HepG2 (cell line): ENCODE results near the gene ORC1. TPM values are rescaled to one million over a fixed set of nuclear protein-coding genes. Genes with fewer than 3 reads are reported as not detected.

Experiments used
- ATAC-seq: fragments of 200-7000 bp; cut with Tn5 transposase; 3 replicates; pipeline ENCODE4 v1.9.1; 2020; ENCODE audit warnings: mild to moderate bottlenecking, moderate library complexity
- BruUV-seq: library from RNA; stranded (reverse); fragments of 400-500 nt; replicated peaks from 2 replicates; lab custom pipeline; 2021; lab: Mats Ljungman, UMichigan
- CTCF ChIA-PET: fragments of 300-600 bp; formaldehyde crosslinking; extraction: SDS; loops from one replicate; lab custom pipeline; 2021; ENCODE audit warnings: low total read pairs, inconsistent platforms, low intra/inter-chr PET ratio; lab: Yijun Ruan, JAX
- POLR2A ChIA-PET: fragments of 350-600 bp; sonication (Branson Sonifier 250); formaldehyde crosslinking; loops from one replicate; lab custom pipeline; 2020; ENCODE audit warnings: antibody characterized with exemption, inconsistent platforms; lab: Yijun Ruan, JAX
- DNase-seq: peaks from one replicate; pipeline ENCODE4 v3.0.0-alpha.2; 2015; ENCODE audit warnings: low spot score
- FAIRE-seq: peaks from 3 replicates; lab custom pipeline; 2011; peaks lifted over from hg19 to GRCh38; lab: Jason Lieb, UNC
- H2AFZ ChIP-seq: one replicate; pipeline ENCODE4 v1.6.1; 2011; ENCODE audit warnings: low read length, inconsistent platforms
- H3K27ac ChIP-seq: fragments of 300-600 bp; 3 replicates; pipeline ENCODE4 v1.8.0; 2011; ENCODE audit warnings: mixed run types, mild to moderate bottlenecking, mixed read lengths, low read length, inconsistent platforms; ENCODE audit not compliant: insufficient read depth; ENCODE audit errors: extremely low read length
- H3K27me3 ChIP-seq, 2 experiments: fragments of 200-600 bp in 1 of 2; 2 replicates in 1 of 2; 3 replicates in 1 of 2; pipeline versions ENCODE4 v1.6.0 to v1.8.0; 2011; ENCODE audit warnings: low read length in 2 of 2, mild to moderate bottlenecking in 2 of 2, moderate library complexity in 2 of 2, inconsistent platforms in 1 of 2; ENCODE audit not compliant: insufficient read depth in 2 of 2, control insufficient read depth in 1 of 2
- H3K36me3 ChIP-seq, 2 experiments: fragments of 200-600 bp in 1 of 2; replicated peaks in 1 of 2; 2 replicates in 1 of 2; 3 replicates in 1 of 2; pipeline versions ENCODE4 v1.5.1 to v1.8.0; 2011; ENCODE audit warnings: low read length in 2 of 2, inconsistent platforms in 1 of 2; ENCODE audit not compliant: insufficient read depth in 2 of 2, control insufficient read depth in 1 of 2
- H3K4me1 ChIP-seq: 2 replicates; pipeline ENCODE4 v1.5.1; 2012; ENCODE audit warnings: low read length, inconsistent platforms; ENCODE audit not compliant: insufficient read depth
- H3K4me2 ChIP-seq: 2 replicates; pipeline ENCODE4 v1.6.0; 2011; ENCODE audit warnings: low read depth, low read length, inconsistent platforms
- H3K4me3 ChIP-seq, 3 experiments: fragments of 200-600 bp in 1 of 3; sonication (generic), shearing (Covaris generic) in 1 of 3; replicated peaks in 1 of 3; 2 replicates each; pipeline ENCODE4 v1.5.1; 2011 to 2016; ENCODE audit warnings: low read length in 3 of 3, inconsistent platforms in 2 of 3, low read depth in 2 of 3, mild to moderate bottlenecking in 2 of 3, control low read depth in 1 of 3, mixed read lengths in 1 of 3; ENCODE audit not compliant: insufficient read depth in 1 of 3
- H3K79me2 ChIP-seq: one replicate; pipeline ENCODE4 v1.6.1; 2011; ENCODE audit warnings: low read length, inconsistent platforms; ENCODE audit not compliant: insufficient read depth
- H3K9ac ChIP-seq: 2 replicates; pipeline ENCODE4 v1.6.0; 2011; ENCODE audit warnings: mild to moderate bottlenecking, low read depth, low read length, inconsistent platforms; ENCODE audit not compliant: insufficient read depth
- H3K9me3 ChIP-seq: 2 replicates; pipeline ENCODE4 v1.5.1; 2012; ENCODE audit warnings: mild to moderate bottlenecking, low read length
- H4K20me1 ChIP-seq: 2 replicates; pipeline ENCODE4 v1.6.0; 2011; ENCODE audit warnings: inconsistent platforms, mild to moderate bottlenecking, low read length, moderate library complexity; ENCODE audit not compliant: insufficient read depth
- AHDC1 ChIP-seq: sonication (generic); formaldehyde crosslinking; IDR thresholded peaks from 2 replicates; pipeline ENCODE4 v1.5.1; 2020; ENCODE audit warnings: mild to moderate bottlenecking, missing genetic modification reagents, borderline replicate concordance
- CREB1 ChIP-seq, 2 experiments: fragments of 450-650 bp in 1 of 2; IDR thresholded peaks; 2 replicates each; pipeline ENCODE4 v1.6.1; 2016 to 2017; ENCODE audit warnings: control low read depth in 1 of 2, mild to moderate bottlenecking in 1 of 2, missing compliant biosample characterization in 1 of 2, missing genetic modification characterization in 1 of 2
- HOXA7 ChIP-seq: sonication (generic); formaldehyde crosslinking; IDR thresholded peaks from 2 replicates; pipeline ENCODE4 v1.8.1; 2022; ENCODE audit warnings: mild to moderate bottlenecking, missing genetic modification reagents, moderate library complexity
- LBX2 ChIP-seq: sonication (generic); formaldehyde crosslinking; IDR thresholded peaks from 2 replicates; pipeline ENCODE4 v1.5.0; 2020; ENCODE audit warnings: missing genetic modification reagents, mild to moderate bottlenecking, borderline replicate concordance
- MAFF ChIP-seq: IDR thresholded peaks from 2 replicates; pipeline ENCODE4 v1.6.1; 2011; ENCODE audit warnings: low read depth, low read length, improper control_type of control experiment
- MBD4 ChIP-seq: IDR thresholded peaks from 2 replicates; pipeline ENCODE4 v1.6.1; 2012; ENCODE audit warnings: low read length, inconsistent platforms, borderline replicate concordance
- RBM22 ChIP-seq: fragments of 200-400 bp; formaldehyde crosslinking; optimal IDR thresholded peaks from 2 replicates; pipeline ENCODE3; 2017; ENCODE audit warnings: mild to moderate bottlenecking, low read length, moderate library complexity
- TFAP4 ChIP-seq: sonication (generic); IDR thresholded peaks from 2 replicates; pipeline ENCODE4 v1.6.1; 2016; ENCODE audit warnings: low read depth, borderline replicate concordance
- ZFP36L1 ChIP-seq: sonication (generic); formaldehyde crosslinking; IDR thresholded peaks from 2 replicates; pipeline ENCODE4 v1.8.0; 2022; ENCODE audit warnings: mild to moderate bottlenecking, missing genetic modification reagents, moderate library complexity
- ZNF253 ChIP-seq: sonication (generic); formaldehyde crosslinking; IDR thresholded peaks from 2 replicates; pipeline ENCODE4 v1.8.0; 2022; ENCODE audit warnings: mild to moderate bottlenecking, missing genetic modification reagents, borderline replicate concordance
- ZNF766 ChIP-seq: sonication (generic); formaldehyde crosslinking; IDR thresholded peaks from 2 replicates; pipeline ENCODE4 v1.5.0; 2020; ENCODE audit warnings: missing genetic modification reagents, borderline replicate concordance
- ZNF883 ChIP-seq: sonication (generic); formaldehyde crosslinking; IDR thresholded peaks from 2 replicates; pipeline ENCODE4 v1.5.1; 2020; ENCODE audit warnings: mild to moderate bottlenecking, missing genetic modification reagents; ENCODE audit errors: not compliant biosample characterization
- ZXDC ChIP-seq: sonication (generic); formaldehyde crosslinking; IDR thresholded peaks from 2 replicates; pipeline ENCODE4 v1.5.0; 2020; ENCODE audit warnings: mild to moderate bottlenecking, missing genetic modification reagents
- WGBS: methylation state at CpG from one replicate; pipeline ENCODE4 v1.1.6; 2017; ENCODE audit warnings: low lambda C conversion rate; 5-methylcytosine and 5-hydroxymethylcytosine counted together
- in situ Hi-C: cut with HindIII; loops from 2 replicates; pipeline ENCODE4 v1.10.0; 2017; ENCODE audit warnings: low pct_unique_long_range_greater_than_20kb; ENCODE audit not compliant: extremely low pct_ligation_motif_present
- intact Hi-C: fragments of 100-400 bp; cut with micrococcal nuclease; formaldehyde crosslinking; loops from one replicate; pipeline ENCODE4 v1.10.0; 2022; ENCODE audit not compliant: unreplicated experiment
- polyA plus RNA-seq, 8 experiments: library from polyadenylated mRNA; depleted of rRNA in 3 of 8; stranded (reverse) in 7 of 8; unstranded in 1 of 8; fragments of >200 nt; fragmentation: Illumina TruSeq in 4 of 8; extraction: Trizol in 4 of 8; gene quantifications; 2 replicates each; pipeline versions ENCODE4 v1.2.1 to v1.2.3, GENCODE V29; 2011 to 2016; ENCODE audit warnings: low read depth in 4 of 8, missing spikeins in 1 of 8, mixed read lengths in 1 of 8; ENCODE audit not compliant: insufficient read depth in 1 of 8
- total RNA-seq, 5 experiments: library from RNA; depleted of rRNA; stranded (reverse); fragments of >200 nt; fragmentation: Illumina TruSeq; extraction: Trizol; gene quantifications; 2 replicates each; pipeline ENCODE4 v1.2.3, GENCODE V29; 2016; ENCODE audit warnings: low read depth in 1 of 5

The ORC1 gene
- total and polyA plus RNA-seq, 2 of the 13 experiments (the other 11 are each of a cell fraction or from before 2014, with no cell fraction given): 7.0 to 23.5 TPM

- intact Hi-C loops: no loop called here
- Histone ChIP-seq H3K27ac (peak overlapping the region; percentile 83), H4K20me1 (no peaks in the 10 kb centered on the region), H3K36me3 (peaks cover 16 to 28% of the 10 kb centered on the region in 2 experiments; a peak in 4 of 5 replicates), H3K9me3 (no peaks in the 10 kb centered on the region), H3K9ac (peak overlapping the region; percentile 99), H3K27me3 (no peaks in the 10 kb centered on the region; a peak in 1 of 5 replicates), H2AFZ (peak overlapping the region; percentile 69), H3K79me2 (peaks cover 14% of the 10 kb centered on the region), H3K4me3 (peak overlapping the region; percentile 98 to 100 (median 99)), H3K4me1 (peaks cover 45% of the 10 kb centered on the region), H3K4me2 (peak overlapping the region; percentile 99)
- ChIA-PET CTCF (no interaction called here), POLR2A (interaction anchor here (1.0 to 3.0 kb wide), 5 partner anchors 13 to 285 kb away, joined by 3 to 22 read pairs (median 3); partner anchors contain the start of genes ORC1 and PRPF38A)
- no peak for DNase-seq
- ATAC-seq: peak; percentile 1; the same call in 1 of the 3 replicates
- TSS peak; percentile 61 for BruUV-seq
- WGBS: 6% methylated on average over 19 of the region's 22 CpGs
- no peak for FAIRE-seq
- in situ Hi-C loops: no loop called here
- TF ChIP-seq HOXA7: no peak
- TF ChIP-seq RBM22: no peak
- peak; percentile 47 for TF ChIP-seq ZNF883
- TF ChIP-seq ZNF766 (CRISPR knock-in tag): no peak
- TF ChIP-seq CREB1 (IDR thresholded peaks at IDR 0.05): no peak
- peak; percentile 60 for TF ChIP-seq CREB1 (CRISPR knock-in tag; IDR thresholded peaks at IDR 0.05)
- no peak for TF ChIP-seq MBD4
- TF ChIP-seq LBX2: no peak; the same call in 1 of the 2 replicates
- TF ChIP-seq AHDC1 (CRISPR knock-in tag): no peak
- TF ChIP-seq ZFP36L1: 0 out of 2 replicates have a peak, but pooled peaks have one; percentile 52
- TF ChIP-seq MAFF: peak; percentile 85
- TF ChIP-seq ZXDC (CRISPR knock-in tag): peak; percentile 81
- TF ChIP-seq ZNF253: no peak
- no peak for TF ChIP-seq TFAP4
Measured at GRCh38 chr1:52365071-52365745, 39.0 kb downstream of the ORC1 start.
